CD1c-positive myeloid dendritic cell (primary cell): ENCODE data around the gene CORO2B.

Experiments
- DNase-seq: peaks from one replicate; pipeline ENCODE4 v3.0.0-alpha.2; 2016; ENCODE audit errors: extremely low spot score

Gene CORO2B

DNA sequence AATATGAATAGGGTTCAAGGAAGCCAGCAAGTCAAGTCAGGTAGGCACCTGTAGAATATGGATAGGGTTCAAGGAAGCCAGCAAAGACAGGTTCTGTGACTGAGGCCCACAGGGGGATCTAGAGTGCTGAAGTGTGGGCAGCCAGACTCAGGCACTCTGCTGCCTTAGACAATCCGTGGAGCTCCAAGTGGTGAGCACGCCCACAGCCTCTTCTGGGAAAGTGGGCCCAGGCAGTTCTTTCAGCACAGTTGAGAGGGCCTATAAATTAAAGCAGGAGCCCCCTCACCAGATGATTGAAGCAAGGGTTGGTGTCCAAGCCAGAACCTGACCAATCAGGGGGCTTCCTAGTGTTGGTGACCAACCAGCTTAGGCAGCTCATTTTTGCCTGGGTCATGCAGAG, 190.9 kb downstream of the CORO2B start:
- DNase-seq, result no peak

GRCh38 chr15:68770216-68770615, 191.4 kb downstream of the CORO2B start:
- DNase-seq, result no peak

DNA sequence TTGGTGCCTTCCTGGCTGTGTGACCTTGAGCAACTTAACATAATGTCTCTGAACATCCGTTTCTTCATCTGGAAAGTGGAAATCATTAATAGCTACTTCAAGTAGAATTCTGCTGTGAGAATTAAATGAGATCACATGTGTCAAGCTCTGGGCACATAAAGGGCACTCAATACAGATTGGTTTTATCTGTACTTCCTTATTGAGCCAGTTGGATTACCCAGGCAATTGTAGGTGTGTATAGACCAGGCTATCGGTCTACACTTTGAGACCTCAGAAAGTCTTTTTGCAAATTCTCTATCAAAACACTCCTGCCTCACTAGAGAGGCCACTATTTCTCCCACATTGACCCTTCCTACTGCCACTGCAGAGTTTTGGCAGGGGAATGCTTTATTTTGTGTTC, 194.2 kb downstream of the CORO2B start:
- DNase-seq, result no peak

DNA sequence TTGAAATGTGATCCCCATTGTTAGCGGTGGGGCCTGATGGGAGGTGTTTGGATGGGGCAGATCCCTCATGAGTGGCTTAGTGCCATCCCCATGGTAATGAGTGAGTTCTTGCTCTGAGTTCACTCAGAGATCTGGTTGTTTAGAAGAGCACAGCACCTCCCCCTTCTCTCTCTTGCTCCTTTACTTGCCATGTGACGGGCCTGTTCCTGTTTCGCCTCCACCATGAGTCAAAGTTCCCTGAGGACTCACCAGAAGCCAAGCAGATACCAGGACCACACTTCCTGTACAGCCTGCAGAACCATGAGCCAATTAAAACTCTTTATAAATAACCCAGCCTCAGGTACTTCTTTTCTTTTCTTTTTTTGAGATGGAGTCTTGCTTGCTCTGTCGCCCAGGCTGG, 195.3 kb downstream of the CORO2B start:
- DNase-seq, result no peak

GRCh38 chr15:68774521-68775235, 195.9 kb downstream of the CORO2B start:
- DNase-seq, result no peak

- no peak for DNase-seq
Observed at GRCh38 chr15:68775236-68775577, 196.4 kb downstream of the CORO2B start.

DNA sequence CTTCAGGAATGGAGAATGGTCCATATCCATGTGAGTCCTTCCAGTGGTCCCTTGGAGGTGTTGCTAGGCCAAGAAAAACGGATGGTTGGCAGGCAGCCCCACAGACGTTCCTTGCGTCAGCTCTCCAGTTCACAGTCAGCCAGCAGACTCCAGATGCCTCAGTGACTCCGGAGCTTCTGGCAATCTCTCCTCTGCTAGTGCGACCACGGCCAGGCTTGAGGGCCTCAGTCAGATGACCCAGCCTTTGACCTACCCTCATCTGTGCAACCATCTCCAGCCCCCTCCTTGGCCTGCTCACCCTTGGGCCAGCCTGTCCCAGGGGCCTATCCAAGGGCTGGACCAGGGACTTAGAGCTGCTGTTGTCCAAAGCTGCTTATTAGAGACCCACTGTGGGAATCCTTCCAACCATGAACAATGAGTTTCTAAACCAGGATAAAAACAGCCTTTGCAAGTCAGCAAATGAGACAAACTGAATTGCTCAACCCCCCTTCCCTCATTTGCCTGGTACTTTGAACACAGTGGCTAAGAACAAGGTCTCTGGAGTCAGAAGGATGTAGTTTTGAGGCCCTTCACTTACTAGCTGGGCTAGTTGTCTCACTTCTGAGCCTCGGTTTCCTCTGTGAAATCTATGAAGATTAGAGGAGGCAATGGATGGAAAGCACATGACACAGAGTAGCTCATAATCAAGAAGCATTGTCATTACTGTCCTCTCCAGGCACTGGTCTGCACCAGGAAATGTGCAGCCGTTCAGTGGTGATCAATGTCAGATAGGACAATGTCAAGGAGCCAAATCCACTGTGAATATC, 197.1 kb downstream of the CORO2B start:
- DNase-seq, result no peak

DNA sequence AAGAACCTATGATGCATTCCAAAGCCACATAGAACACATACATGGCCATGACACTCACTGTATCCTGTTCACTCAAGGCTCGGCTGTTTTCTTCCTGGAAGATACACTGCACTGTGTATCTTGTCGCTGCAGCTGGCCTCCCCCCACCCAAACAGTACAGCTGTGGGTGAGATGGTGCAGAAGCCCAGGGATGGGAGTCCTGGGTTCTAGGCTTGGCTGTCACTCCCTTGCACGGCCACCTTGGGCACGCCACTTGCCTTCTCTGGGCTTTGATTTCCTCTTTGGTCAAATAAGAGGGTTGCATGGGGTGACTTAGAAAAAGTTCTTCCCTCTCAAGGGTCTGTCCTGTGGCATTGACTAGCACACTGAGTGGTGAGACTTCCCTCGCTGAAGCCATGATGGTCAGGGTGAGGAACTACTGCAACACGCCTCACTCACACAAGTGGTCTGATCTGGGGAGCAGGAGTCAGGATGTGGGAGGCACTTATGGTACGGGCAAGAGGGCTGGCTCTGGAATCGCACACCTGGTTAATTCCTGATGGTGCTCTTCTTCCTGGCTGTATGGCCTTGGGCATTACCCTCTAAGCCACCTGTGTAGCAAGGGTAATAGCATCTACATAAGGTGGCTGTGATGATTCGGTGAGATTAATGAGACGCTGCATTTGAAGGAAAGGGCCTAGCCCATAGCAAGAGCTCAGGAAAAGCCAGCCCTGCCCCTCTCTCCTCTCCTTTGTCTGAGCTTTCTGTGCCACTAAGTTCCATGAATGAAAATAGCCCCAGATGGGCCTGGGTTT, 197.9 kb downstream of the CORO2B start:
- DNase-seq, result no peak
